ENCODE measurements around the gene CDKN2B. TPM values are rescaled to one million over a fixed set of nuclear protein-coding genes. Genes with fewer than 3 reads are reported as not detected.
"Not testable (repeated sequence)": the region's sequence is repeated elsewhere in the genome, so short reads cannot be mapped to it uniquely, and the experiment has no call there.

CDKN2B gene
- total RNA-seq, 1 experiment from 2014 or later, result 9.8 TPM

DNA sequence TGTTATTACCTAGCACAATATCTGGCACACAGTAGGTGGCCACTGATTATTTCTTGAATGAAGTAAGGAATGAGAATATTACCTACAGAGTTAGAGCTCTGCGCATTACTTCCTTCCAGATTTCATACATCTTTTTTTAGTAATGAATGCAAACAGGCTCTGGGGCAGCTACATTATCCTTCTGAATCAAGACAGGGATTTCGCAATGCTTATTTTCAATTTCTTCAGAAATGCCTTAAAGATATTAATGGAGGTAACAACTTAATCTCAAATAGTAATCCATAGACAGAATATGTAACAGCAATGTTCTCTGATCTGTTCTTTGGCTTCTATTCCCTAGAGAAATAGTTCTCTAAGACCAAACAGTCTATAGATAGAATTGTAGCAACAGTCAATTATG is 47.5 kb downstream of the CDKN2B start:
- Histone ChIP-seq H3K27me3 (ENCODE audit: insufficient read depth, low read length) (no peaks in the 10 kb centered on the region), H2AFZ (ENCODE audit: low read depth, low read length, poor library complexity, severe bottlenecking) (no peak overlapping the region), H3K4me1 (ENCODE audit: control insufficient read depth in 1 of 2, insufficient read depth in 2 of 2, low read length in 2 of 2) (no peaks in the 10 kb centered on the region), H3K79me2 (ENCODE audit: insufficient read depth, low read length) (no peaks in the 10 kb centered on the region), H3K36me3 (ENCODE audit: control insufficient read depth in 1 of 2, insufficient read depth in 2 of 2, low read length in 2 of 2) (no peaks in the 10 kb centered on the region), H3K4me2 (ENCODE audit: low read length) (no peak overlapping the region), H3K27ac (ENCODE audit: low read depth, low read length) (no peak overlapping the region), H4K20me1 (ENCODE audit: insufficient read depth) (no peaks in the 10 kb centered on the region), H3K9me3 (ENCODE audit: control insufficient read depth in 1 of 2, insufficient read depth in 1 of 2, low read depth in 1 of 2, low read length in 2 of 2) (no peaks in the 10 kb centered on the region), H3K4me3 (replicated peaks in 1 of 2; ENCODE audit: low read depth in 1 of 2, low read length in 2 of 2) (no peak overlapping the region), H3K9ac (ENCODE audit: low read length) (no peak overlapping the region), H3K9me2 (ENCODE audit: insufficient read depth) (no peaks in the 10 kb centered on the region)
- ChIA-PET RAD21 (ENCODE audit: low non-redundant PET in 1 of 2, low total read pairs in 2 of 2, uncharacterized antibody in 2 of 2, unreplicated experiment in 2 of 2) (no interaction called here), POLR2A (no interaction called here), CTCF (no interaction called here)
- no peak for DNase-seq (ENCODE audit: low read depth, low spot score)
- intact Hi-C loops (cut with micrococcal nuclease), result no loop called here
- TF ChIP-seq CEBPB (IDR thresholded peaks at IDR 0.05; ENCODE audit: low read depth), result no peak
- TF ChIP-seq SP1 (IDR thresholded peaks at IDR 0.05; ENCODE audit: low read depth), result no peak
- no peak for TF ChIP-seq POLR2A (IDR thresholded peaks at IDR 0.05; ENCODE audit: borderline replicate concordance, extremely low read depth, insufficient read depth, insufficient read length)
- no peak for TF ChIP-seq ZFX (IDR thresholded peaks at IDR 0.05)
- no peak for TF ChIP-seq EZH2 (IDR thresholded peaks at IDR 0.05)
- BruUV-seq (replicated peaks), result no TSS peak
- no peak for ATAC-seq

DNA sequence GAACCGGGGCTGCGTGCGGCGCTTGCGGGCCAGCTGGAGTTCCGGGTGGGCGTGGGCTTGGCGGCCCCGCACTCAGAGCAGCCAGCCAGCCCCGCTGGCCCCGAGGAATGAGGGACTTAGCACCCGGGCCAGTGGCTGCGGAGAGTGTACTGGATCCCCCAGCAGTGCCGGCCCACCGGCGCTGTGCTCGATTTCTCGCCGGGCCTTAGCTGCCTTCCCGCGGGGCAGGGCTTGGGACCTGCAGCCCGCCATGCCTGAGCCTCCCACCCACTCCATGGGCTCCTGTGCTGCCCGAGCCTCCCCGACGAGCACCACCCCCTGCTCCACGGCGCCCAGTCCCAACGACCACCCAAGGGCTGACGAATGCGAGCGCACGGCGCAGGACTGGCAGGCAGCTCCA is 49.8 kb downstream of the CDKN2B start:
- H3K27ac ChIP-seq (ENCODE audit: low read depth, low read length); H3K4me3 ChIP-seq (replicated peaks in 1 of 2; ENCODE audit: low read depth in 1 of 2, low read length in 2 of 2); H4K20me1 ChIP-seq (ENCODE audit: insufficient read depth); RAD21 ChIA-PET (ENCODE audit: low non-redundant PET in 1 of 2, low total read pairs in 2 of 2, uncharacterized antibody in 2 of 2, unreplicated experiment in 2 of 2); intact Hi-C loops (cut with micrococcal nuclease); POLR2A ChIA-PET; H3K4me2 ChIP-seq (ENCODE audit: low read length); H3K9me3 ChIP-seq (ENCODE audit: control insufficient read depth in 1 of 2, insufficient read depth in 1 of 2, low read depth in 1 of 2, low read length in 2 of 2); DNase-seq (ENCODE audit: low read depth, low spot score); ATAC-seq; H3K79me2 ChIP-seq (ENCODE audit: insufficient read depth, low read length); H3K9ac ChIP-seq (ENCODE audit: low read length); CTCF ChIA-PET; H3K27me3 ChIP-seq (ENCODE audit: insufficient read depth, low read length); H3K9me2 ChIP-seq (ENCODE audit: insufficient read depth); H2AFZ ChIP-seq (ENCODE audit: low read depth, low read length, poor library complexity, severe bottlenecking); BruUV-seq (replicated peaks); H3K36me3 ChIP-seq (ENCODE audit: control insufficient read depth in 1 of 2, insufficient read depth in 2 of 2, low read length in 2 of 2); H3K4me1 ChIP-seq (ENCODE audit: control insufficient read depth in 1 of 2, insufficient read depth in 2 of 2, low read length in 2 of 2): not testable (repeated sequence)

GRCh38 chr9:21958833-21959232 is 50.3 kb downstream of the CDKN2B start:
- ChIA-PET POLR2A (no interaction called here), CTCF (no interaction called here), RAD21 (ENCODE audit: low non-redundant PET in 1 of 2, low total read pairs in 2 of 2, uncharacterized antibody in 2 of 2, unreplicated experiment in 2 of 2) (no interaction called here)
- Histone ChIP-seq H3K9me2 (ENCODE audit: insufficient read depth) (no peaks in the 10 kb centered on the region), H3K27me3 (ENCODE audit: insufficient read depth, low read length) (no peaks in the 10 kb centered on the region), H4K20me1 (ENCODE audit: insufficient read depth) (no peaks in the 10 kb centered on the region), H3K4me1 (ENCODE audit: control insufficient read depth in 1 of 2, insufficient read depth in 2 of 2, low read length in 2 of 2) (no peaks in the 10 kb centered on the region), H3K79me2 (ENCODE audit: insufficient read depth, low read length) (no peaks in the 10 kb centered on the region), H3K36me3 (ENCODE audit: control insufficient read depth in 1 of 2, insufficient read depth in 2 of 2, low read length in 2 of 2) (no peaks in the 10 kb centered on the region), H3K27ac (ENCODE audit: low read depth, low read length) (no peak overlapping the region), H3K9me3 (ENCODE audit: control insufficient read depth in 1 of 2, insufficient read depth in 1 of 2, low read depth in 1 of 2, low read length in 2 of 2) (no peaks in the 10 kb centered on the region), H3K4me2 (ENCODE audit: low read length) (no peak overlapping the region), H3K4me3 (replicated peaks in 1 of 2; ENCODE audit: low read depth in 1 of 2, low read length in 2 of 2) (no peak overlapping the region), H3K9ac (ENCODE audit: low read length) (no peak overlapping the region), H2AFZ (ENCODE audit: low read depth, low read length, poor library complexity, severe bottlenecking) (no peak overlapping the region)
- no peak for DNase-seq (ENCODE audit: low read depth, low spot score)
- intact Hi-C loops (cut with micrococcal nuclease), result no loop called here
- BruUV-seq (replicated peaks), result no TSS peak
- ATAC-seq, result no peak
- TF ChIP-seq RAD21 (IDR thresholded peaks at IDR 0.05; ENCODE audit: low read depth) (no peak), YY1 (IDR thresholded peaks at IDR 0.05; ENCODE audit: extremely low read depth, insufficient replicate concordance, low read depth, low read length) (no peak), EGR1 (IDR thresholded peaks at IDR 0.05; ENCODE audit: low read depth) (no peak), ZBTB33 (IDR thresholded peaks at IDR 0.05; ENCODE audit: extremely low read depth, insufficient replicate concordance, low read length) (no peak), CEBPB (IDR thresholded peaks at IDR 0.05; ENCODE audit: low read depth) (no peak), CBX3 (IDR thresholded peaks at IDR 0.05; ENCODE audit: low read depth) (no peak), FOSL1 (IDR thresholded peaks at IDR 0.05; ENCODE audit: low read depth) (no peak), MAX (IDR thresholded peaks at IDR 0.05) (no peak), JUND (IDR thresholded peaks at IDR 0.05) (no peak), POLR2A (IDR thresholded peaks at IDR 0.05; ENCODE audit: borderline replicate concordance, extremely low read depth, insufficient read depth, insufficient read length) (no peak)
